ENCODE data around the gene FUNDC2.
A peak's percentile ranks its signal among the peaks of the same experiment; 100 is the strongest.

FUNDC2 gene

DNA sequence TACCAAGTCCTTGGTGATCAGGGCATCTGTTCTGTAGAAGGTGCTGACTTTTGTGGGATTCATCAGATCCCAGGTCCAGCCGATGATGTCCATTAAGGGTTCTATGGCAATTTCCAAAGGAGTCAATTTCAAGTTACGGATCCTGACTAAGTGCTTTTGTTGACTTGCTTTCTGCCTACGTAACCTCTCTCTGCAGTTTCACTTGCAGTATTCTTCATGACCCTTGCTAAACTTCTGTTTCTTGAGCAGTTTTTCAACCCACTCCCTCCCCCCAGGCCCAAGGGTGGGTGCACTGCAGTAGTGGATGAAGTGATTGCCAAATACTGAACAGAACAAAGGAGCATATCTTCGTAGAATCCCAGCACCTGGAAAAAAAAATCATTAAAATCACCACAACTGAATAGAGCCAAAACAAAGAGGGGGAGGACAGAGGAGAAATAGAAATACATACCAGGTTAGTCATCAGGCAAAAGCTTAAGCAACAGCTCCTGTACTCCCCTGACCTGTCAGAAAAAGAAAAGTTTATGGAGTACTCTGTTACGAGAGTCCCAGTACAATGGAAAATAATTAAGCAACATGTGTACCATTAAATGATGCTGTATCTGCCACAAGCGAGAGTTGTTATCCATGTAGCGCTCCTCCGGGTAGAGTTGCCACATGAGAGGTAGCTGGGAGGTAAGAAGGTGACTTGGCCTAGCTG lies 38.5 kb downstream of the FUNDC2 start:
- no peaks in the 10 kb centered on the region for H3K27me3 ChIP-seq (ENCODE audit: low read depth)
- H3K4me1 ChIP-seq: peaks cover 8% of the 10 kb centered on the region
- H3K9me3 ChIP-seq: no peaks in the 10 kb centered on the region
- in situ Hi-C loops (cut with MboI; ENCODE audit: low sequenced_read_pairs): loop anchor here (25.0 kb wide), 1 partner anchor 303 kb away; the partner anchor contains the start of genes DKC1 and GAB3
- peaks cover 20% of the 10 kb centered on the region for H3K36me3 ChIP-seq (replicated peaks)
- no peak overlapping the region for H3K4me3 ChIP-seq
- no peak for DNase-seq (ENCODE audit: low spot score in 2 of 2)

DNA sequence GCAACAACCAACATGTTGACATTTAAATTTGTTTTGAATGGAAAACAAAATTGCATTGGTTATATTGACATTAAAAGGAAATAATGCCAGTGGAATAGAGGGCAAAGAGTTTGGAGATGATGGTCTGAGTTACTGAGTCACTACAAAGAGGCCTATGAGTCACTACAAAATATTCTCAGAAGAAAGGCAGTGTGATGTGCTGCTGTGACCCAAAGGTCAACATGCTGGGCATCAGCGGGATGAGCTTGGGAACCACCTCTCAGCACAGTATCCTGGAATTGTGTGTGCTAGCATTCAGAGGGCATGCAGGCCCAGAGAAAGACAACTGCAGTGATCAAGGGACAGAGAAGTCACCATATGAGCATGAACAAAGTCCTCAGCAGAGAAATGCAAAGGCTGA lies 41.5 kb downstream of the FUNDC2 start:
- Histone ChIP-seq H3K4me3 (no peak overlapping the region), H3K36me3 (replicated peaks) (peaks cover 6% of the 10 kb centered on the region; the same call in 1 of the 2 replicates), H3K4me1 (peaks cover 8% of the 10 kb centered on the region), H3K9me3 (no peaks in the 10 kb centered on the region), H3K27me3 (ENCODE audit: low read depth) (no peaks in the 10 kb centered on the region)
- no peak for DNase-seq (ENCODE audit: low spot score in 2 of 2)
- in situ Hi-C loops (cut with MboI; ENCODE audit: low sequenced_read_pairs): loop anchor here (25.0 kb wide), 1 partner anchor 306 kb away; the partner anchor contains the start of genes DKC1 and GAB3

DNA sequence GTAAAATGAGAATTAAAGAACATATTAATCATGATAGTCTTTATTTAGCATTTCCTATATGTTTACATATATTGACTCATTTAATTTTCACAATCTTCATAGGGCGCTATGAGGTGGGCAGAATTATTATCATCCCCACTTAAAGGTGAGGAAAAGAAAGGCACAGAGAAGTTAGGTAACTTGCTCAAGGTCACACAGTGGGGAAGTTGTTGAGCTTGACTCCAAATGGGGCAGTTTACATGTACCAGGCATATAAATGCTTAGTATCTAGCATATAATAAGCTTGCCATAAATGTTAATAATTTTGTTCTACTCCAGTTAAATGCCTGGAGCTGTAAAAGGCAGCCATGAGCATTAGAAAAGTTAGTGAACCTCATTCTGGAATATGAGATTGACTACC lies 42.8 kb downstream of the FUNDC2 start:
- H3K4me3 ChIP-seq: peak overlapping the region; percentile 66
- in situ Hi-C loops (cut with MboI; ENCODE audit: low sequenced_read_pairs): loop anchor here (25.0 kb wide), 1 partner anchor 307 kb away; the partner anchor contains the start of genes DKC1 and GAB3
- H3K9me3 ChIP-seq: no peaks in the 10 kb centered on the region
- peaks cover 8% of the 10 kb centered on the region for H3K4me1 ChIP-seq
- no peaks in the 10 kb centered on the region for H3K27me3 ChIP-seq (ENCODE audit: low read depth)
- DNase-seq (ENCODE audit: low spot score in 2 of 2): no peak
- H3K36me3 ChIP-seq (replicated peaks): peaks cover 18% of the 10 kb centered on the region

DNA sequence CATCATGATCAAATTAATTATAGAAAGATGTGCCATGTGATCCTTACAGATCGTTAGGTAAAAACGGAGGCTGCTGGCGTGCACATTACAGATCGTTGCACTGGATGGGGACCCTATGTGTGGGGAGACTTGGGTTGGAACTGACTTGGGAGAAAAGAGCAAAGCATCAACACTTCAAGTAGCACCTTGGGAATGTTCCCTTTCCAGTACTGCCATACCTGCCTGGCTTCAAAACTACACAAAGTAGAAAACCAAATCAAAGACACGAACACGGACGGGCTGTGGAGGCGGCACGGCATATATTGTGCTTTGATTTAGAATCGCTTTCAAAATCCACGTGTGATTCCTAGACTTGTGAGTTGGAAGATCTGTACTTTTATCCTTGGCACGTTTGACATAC lies 43.4 kb downstream of the FUNDC2 start:
- H3K4me1 ChIP-seq: peaks cover 8% of the 10 kb centered on the region
- in situ Hi-C loops (cut with MboI; ENCODE audit: low sequenced_read_pairs): loop anchor here (25.0 kb wide), 1 partner anchor 308 kb away; the partner anchor contains the start of genes DKC1 and GAB3

DNA sequence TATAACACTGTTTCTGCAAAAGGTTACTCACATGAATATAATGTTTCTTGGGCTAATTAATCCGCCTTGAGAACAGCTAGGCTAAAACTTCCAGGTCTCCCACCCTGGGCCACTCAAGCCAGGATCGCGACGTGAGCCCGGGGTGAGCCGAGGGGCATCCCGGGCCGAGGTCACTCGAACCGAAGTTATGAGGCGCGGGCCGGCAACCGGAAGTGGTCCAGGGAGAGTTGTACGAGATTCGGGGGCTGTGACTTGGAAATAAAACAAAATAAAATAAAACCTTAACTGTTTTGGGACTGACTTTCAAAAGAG lies 44.0 kb downstream of the FUNDC2 start:
- DNase-seq (ENCODE audit: low spot score in 2 of 2): no peak
- in situ Hi-C loops (cut with MboI; ENCODE audit: low sequenced_read_pairs): loop anchor here (25.0 kb wide), 1 partner anchor 308 kb away; the partner anchor contains the start of genes DKC1 and GAB3
- Histone ChIP-seq H3K27me3 (ENCODE audit: low read depth) (no peaks in the 10 kb centered on the region), H3K4me1 (peaks cover 8% of the 10 kb centered on the region), H3K4me3 (peak overlapping the region; percentile 66), H3K9me3 (no peaks in the 10 kb centered on the region), H3K36me3 (replicated peaks) (peaks cover 26% of the 10 kb centered on the region)

More for the DNA sequence above, 43.4 kb downstream of the FUNDC2 start:
- H3K4me3 ChIP-seq: peak overlapping the region; percentile 66
- peak in 1 of 2 experiments; percentile 25 for DNase-seq (ENCODE audit: low spot score in 2 of 2)
- no peaks in the 10 kb centered on the region for H3K27me3 ChIP-seq (ENCODE audit: low read depth)
- H3K9me3 ChIP-seq: no peaks in the 10 kb centered on the region
- H3K36me3 ChIP-seq (replicated peaks): peaks cover 20% of the 10 kb centered on the region

DNA sequence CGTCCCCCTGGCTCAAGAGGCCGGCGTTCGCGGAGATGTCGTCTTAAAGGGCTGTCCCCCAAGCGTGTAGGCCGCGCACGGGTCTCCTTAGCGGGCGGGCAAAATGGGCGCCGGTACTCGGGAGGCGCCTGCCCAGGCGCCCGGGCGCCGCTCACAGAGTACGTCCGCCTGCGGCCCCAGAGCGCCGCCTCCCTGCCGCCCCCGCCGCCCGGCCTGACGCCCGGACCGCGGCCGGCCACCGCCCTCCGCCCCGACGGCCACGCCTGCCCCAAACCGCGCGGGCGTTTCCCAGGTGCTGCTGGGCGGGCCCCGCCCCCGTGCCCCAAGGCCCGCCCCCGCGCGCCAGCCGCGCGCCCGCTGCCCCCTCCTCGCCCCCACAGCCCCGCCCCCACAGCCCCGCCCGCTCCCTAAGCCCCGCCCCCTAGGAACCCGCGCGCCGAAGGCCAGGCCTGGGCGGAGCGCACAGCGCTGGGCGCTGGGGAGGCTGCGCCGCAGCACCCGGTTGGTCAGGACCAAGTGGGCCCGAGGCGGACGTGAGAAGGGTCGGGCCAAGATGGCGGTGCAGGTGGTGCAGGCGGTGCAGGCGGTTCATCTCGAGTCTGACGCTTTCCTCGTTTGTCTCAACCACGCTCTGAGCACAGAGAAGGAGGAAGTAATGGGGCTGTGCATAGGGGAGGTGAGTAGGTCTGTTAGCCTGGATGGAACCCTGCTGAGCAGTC lies 44.5 kb downstream of the FUNDC2 start, which contains the start of the genes BRCC3, CMC4 and MTCP1:
TSS of gene BRCC3 (plus strand) at position 534 of the 719 bp plus-strand sequence. CDS start at position 554, 20 bp downstream.
TSS of gene CMC4 (minus strand) at position 162 of the 719 bp plus-strand sequence. CDS start 7,113 bp downstream, outside the sequence.
TSS of gene MTCP1 (minus strand) at position 162 of the 719 bp plus-strand sequence. CDS start 5,126 bp downstream, outside the sequence.
- peak; percentile 83 to 91 for DNase-seq (ENCODE audit: low spot score in 2 of 2)
- Histone ChIP-seq H3K4me1 (peaks cover 8% of the 10 kb centered on the region), H3K36me3 (replicated peaks) (peaks cover 29% of the 10 kb centered on the region), H3K4me3 (peak within 1 kb of the TSS; percentile 83), H3K9me3 (no peaks in the 10 kb centered on the region), H3K27me3 (ENCODE audit: low read depth) (no peaks in the 10 kb centered on the region)
- in situ Hi-C loops (cut with MboI; ENCODE audit: low sequenced_read_pairs): loop anchor here (25.0 kb wide), 1 partner anchor 309 kb away; the partner anchor contains the start of genes DKC1 and GAB3

DNA sequence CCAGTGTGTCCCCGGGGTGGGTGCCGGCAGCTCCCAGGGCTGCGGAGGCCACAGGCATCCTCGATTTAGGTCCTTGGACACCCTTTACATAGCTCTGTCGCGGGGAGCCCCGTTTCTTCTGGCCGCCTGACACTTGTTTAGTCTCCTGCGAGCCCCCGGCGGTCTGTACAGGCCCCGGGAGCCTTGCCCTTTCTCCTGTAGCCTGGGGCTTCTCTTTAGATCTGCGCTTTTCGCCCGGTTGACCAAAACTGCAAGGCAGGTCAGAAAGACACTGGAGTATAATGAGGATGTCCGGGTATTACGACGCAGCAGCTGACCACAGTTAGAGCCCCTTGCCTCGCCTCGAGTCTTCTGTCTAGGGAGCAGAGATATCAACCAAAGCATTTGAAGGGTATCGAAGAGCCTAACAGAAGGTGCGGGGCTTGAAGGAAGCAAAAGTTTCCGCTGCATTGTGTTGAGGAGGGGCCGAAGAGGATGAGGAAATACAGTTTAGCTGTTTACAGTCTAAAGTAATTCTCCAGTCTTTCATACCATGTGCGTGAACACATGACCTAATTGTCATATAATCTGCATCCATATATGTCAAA lies 45.1 kb downstream of the FUNDC2 start:
- DNase-seq (ENCODE audit: low spot score in 2 of 2): no peak
- Histone ChIP-seq H3K27me3 (ENCODE audit: low read depth) (no peaks in the 10 kb centered on the region), H3K4me3 (peak overlapping the region; percentile 83), H3K4me1 (peaks cover 8% of the 10 kb centered on the region), H3K36me3 (replicated peaks) (peaks cover 34% of the 10 kb centered on the region), H3K9me3 (no peaks in the 10 kb centered on the region)
- in situ Hi-C loops (cut with MboI; ENCODE audit: low sequenced_read_pairs): loop anchor here (25.0 kb wide), 1 partner anchor 309 kb away; the partner anchor contains the start of genes DKC1 and GAB3

DNA sequence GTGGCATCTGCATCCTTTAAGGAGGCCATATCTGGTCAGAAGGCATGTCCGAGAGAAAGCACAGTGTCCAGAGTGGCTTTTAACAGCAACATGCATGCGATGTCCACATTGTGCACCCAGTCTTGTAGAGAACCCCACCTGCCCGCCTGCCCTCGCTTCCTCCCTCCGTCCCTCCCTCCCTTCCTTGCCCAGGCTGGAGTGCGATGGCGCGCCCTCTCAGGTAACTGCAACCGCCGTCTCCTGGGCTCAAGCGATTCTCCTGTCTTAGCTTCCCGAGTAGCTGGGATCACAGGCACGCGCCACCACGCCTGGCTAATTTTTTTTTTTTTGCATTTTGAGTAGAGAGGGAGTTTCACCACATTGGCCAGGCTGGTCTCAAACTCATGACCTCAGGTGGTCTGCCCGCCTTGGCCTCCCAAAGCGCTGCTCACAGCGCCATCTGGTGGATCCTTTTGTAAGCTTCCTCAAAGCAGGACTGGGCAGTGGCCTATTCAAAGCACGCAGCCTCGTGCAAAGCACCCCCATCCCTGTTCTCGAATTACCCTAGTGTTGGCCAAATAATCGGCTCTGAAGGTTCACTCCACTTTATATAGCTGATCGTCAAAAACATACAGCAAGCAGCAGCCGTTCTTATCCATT lies 59.7 kb downstream of the FUNDC2 start:
- H3K4me3 ChIP-seq: no peak overlapping the region
- no peaks in the 10 kb centered on the region for H3K27me3 ChIP-seq (ENCODE audit: low read depth)
- no peaks in the 10 kb centered on the region for H3K9me3 ChIP-seq
- H3K4me1 ChIP-seq: no peaks in the 10 kb centered on the region
- in situ Hi-C loops (cut with MboI; ENCODE audit: low sequenced_read_pairs): no loop called here
- peaks cover 39% of the 10 kb centered on the region for H3K36me3 ChIP-seq (replicated peaks)
- peak in 1 of 2 experiments; percentile 76 for DNase-seq (ENCODE audit: low spot score in 2 of 2)

DNA sequence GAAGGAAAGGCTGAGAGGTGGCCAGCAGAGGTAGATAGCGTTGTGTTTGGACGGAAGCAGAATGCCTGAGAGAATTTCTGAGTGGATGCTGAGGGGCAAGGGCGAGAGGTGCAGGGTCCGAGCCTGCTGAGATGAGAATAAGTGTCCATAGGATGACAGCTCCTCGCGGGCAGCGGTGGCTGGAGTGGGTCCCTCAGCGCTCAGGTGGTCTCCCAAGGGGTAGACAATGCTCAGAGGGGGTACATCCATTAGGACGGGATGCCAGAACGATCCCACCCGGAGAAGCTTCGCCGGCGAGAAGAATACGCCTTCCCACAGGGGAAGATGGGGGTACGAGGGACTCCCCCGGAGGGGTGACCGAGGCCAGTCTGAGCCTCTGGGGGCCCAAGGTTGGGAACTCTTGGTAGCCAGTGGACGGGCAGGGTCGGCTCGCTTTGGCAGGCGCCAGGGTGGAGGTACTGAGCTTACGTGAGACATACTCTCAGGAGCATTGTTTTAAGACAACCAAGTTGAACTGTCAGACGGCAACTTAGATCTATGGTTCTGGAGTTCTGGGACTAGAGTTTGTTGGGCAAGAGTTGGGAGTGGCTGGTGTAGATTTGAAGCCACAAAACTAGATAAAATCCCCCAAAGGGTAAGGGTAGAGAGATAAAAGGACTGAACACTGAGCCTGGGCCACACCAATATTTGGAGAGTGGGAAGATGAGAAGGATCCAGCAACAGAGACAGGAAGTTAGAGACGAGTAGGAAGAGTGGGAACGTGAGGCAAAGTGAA lies 60.5 kb downstream of the FUNDC2 start:
- no peak for DNase-seq (ENCODE audit: low spot score in 2 of 2)
- Histone ChIP-seq H3K27me3 (ENCODE audit: low read depth) (no peaks in the 10 kb centered on the region), H3K4me3 (no peak overlapping the region), H3K36me3 (replicated peaks) (peaks cover 42% of the 10 kb centered on the region), H3K9me3 (no peaks in the 10 kb centered on the region), H3K4me1 (no peaks in the 10 kb centered on the region)
- in situ Hi-C loops (cut with MboI; ENCODE audit: low sequenced_read_pairs): no loop called here

DNA sequence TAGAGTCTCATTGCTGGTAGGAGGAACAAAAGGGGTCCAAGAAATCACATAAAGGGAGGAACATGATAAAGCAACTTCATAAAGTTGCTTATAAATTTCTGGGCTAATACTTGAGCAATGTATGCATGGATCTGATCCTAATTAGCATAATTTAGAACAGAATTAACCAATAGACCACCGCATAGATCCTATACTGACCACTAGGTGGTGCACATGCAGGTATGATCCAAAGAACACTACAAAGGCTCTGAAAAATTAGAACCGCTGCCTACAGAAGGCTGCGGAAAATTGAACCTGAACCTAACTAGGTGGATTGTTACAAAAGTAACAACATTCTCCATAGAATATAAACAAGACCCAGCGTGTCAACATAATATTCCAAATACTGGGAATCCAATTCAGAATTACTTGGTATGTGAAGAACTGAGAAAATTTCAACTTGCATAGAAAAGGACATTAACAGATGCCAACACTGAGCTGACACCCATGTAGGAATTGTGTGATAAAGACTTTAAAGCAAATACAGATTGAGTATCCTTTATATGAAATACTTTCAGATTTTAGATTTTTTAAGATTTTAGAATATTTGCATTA lies 67.9 kb downstream of the FUNDC2 start:
- Histone ChIP-seq H3K36me3 (replicated peaks) (peaks cover 28% of the 10 kb centered on the region), H3K4me1 (no peaks in the 10 kb centered on the region), H3K27me3 (ENCODE audit: low read depth) (no peaks in the 10 kb centered on the region), H3K9me3 (no peaks in the 10 kb centered on the region), H3K4me3 (no peak overlapping the region)
- DNase-seq (ENCODE audit: low spot score in 2 of 2): peak; percentile 46 to 54
- in situ Hi-C loops (cut with MboI; ENCODE audit: low sequenced_read_pairs): no loop called here

DNA sequence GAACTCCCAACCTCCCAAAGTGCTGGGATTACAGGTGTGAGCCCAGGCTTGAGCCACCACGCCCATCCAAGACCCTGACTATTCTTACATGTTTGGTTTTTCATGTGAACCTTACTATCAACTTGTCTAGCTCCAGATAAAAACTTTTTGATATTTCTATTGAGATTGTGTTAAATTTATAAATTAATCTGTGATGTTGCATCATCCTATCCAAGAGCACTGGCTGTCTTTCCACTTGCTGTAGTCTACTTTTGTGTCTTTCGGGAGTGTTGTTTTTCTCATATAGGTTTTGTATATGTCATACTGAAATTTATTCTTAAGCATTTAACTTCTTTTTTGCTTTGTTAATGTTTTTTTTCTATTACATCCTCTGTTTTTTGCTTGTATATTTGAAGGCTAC lies 79.3 kb downstream of the FUNDC2 start:
- in situ Hi-C loops (cut with MboI; ENCODE audit: low sequenced_read_pairs): no loop called here
- Histone ChIP-seq H3K36me3 (replicated peaks) (peaks cover 14% of the 10 kb centered on the region; the same call in 1 of the 2 replicates), H3K9me3 (no peaks in the 10 kb centered on the region), H3K27me3 (ENCODE audit: low read depth) (no peaks in the 10 kb centered on the region), H3K4me3 (no peak overlapping the region), H3K4me1 (no peaks in the 10 kb centered on the region; the same call in 1 of the 2 replicates)
- no peak for DNase-seq (ENCODE audit: low spot score in 2 of 2)

DNA sequence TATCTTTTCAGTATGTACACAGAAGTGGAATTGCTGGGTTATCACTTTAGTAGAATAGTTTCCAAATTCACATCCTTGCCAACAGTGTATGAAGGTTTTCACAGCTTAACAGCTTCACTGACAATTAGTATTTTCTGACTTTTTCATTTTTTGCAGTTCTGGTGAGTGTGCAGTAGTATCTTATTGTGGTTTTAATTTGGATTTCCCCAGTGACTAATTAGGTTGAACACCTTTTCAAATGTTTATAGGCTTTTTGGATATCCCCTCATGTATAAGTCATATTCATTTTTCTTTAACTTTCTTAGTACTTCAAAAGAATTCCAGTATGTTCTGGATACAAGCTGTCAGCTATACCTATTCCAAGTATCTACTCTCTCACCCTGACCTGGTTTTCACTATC lies 81.8 kb downstream of the FUNDC2 start:
- DNase-seq (ENCODE audit: low spot score in 2 of 2): no peak
- Histone ChIP-seq H3K4me3 (no peak overlapping the region), H3K4me1 (no peaks in the 10 kb centered on the region; the same call in 1 of the 2 replicates), H3K36me3 (replicated peaks) (peaks cover 15% of the 10 kb centered on the region; the same call in 1 of the 2 replicates), H3K27me3 (ENCODE audit: low read depth) (no peaks in the 10 kb centered on the region), H3K9me3 (no peaks in the 10 kb centered on the region)
- in situ Hi-C loops (cut with MboI; ENCODE audit: low sequenced_read_pairs): no loop called here

All from HAP-1 (cell line).